ENCODE results near the gene SSR4.

Gene SSR4

DNA sequence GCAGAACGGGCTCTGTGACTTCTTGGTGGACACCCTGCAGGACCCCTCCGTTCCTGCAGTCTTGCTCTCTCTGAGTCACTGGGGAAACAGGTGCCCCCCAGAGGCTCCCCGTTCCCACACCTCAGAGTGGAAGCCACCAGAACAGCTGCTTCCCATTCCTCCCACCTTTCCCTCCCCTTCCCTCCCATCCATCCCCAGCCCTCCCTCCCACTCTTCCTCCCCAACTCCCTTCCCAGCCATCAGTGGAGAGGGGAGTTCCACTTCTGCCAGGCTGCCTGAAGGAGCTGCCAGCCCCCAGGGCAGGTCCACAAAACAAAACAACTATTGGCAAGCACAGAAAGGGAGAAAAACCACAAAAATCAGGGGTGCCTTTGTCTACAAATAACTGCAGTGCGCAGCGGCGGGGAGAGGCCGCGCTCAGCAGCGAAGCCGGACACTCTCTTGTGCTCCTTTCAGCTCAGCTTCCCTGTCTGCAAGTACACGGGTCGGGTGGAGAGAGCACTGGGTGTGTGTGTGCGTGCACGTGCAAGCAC lies 8.1 kb downstream of the SSR4 start:
- FAIRE-seq (no peak), DNase-seq (ENCODE audit: insufficient read length, low spot score) (no peak)
- TF ChIP-seq POU2F2 (IDR thresholded peaks at IDR 0.05; ENCODE audit: low read depth, low read length): no peak
- no peak for TF ChIP-seq PAX5 (IDR thresholded peaks at IDR 0.05; ENCODE audit: insufficient read depth, low read length, severe bottlenecking)
- TF ChIP-seq POLR2A (IDR thresholded peaks at IDR 0.05; ENCODE audit: low read depth, low read length): no peak
- TF ChIP-seq SPI1 (IDR thresholded peaks at IDR 0.05; ENCODE audit: low read depth, low read length): no peak
- no peak for TF ChIP-seq TAF1 (IDR thresholded peaks at IDR 0.05; ENCODE audit: low read depth, low read length)
- TF ChIP-seq POLR2AphosphoS5 (IDR thresholded peaks at IDR 0.05; ENCODE audit: low read depth, low read length): no peak

DNA sequence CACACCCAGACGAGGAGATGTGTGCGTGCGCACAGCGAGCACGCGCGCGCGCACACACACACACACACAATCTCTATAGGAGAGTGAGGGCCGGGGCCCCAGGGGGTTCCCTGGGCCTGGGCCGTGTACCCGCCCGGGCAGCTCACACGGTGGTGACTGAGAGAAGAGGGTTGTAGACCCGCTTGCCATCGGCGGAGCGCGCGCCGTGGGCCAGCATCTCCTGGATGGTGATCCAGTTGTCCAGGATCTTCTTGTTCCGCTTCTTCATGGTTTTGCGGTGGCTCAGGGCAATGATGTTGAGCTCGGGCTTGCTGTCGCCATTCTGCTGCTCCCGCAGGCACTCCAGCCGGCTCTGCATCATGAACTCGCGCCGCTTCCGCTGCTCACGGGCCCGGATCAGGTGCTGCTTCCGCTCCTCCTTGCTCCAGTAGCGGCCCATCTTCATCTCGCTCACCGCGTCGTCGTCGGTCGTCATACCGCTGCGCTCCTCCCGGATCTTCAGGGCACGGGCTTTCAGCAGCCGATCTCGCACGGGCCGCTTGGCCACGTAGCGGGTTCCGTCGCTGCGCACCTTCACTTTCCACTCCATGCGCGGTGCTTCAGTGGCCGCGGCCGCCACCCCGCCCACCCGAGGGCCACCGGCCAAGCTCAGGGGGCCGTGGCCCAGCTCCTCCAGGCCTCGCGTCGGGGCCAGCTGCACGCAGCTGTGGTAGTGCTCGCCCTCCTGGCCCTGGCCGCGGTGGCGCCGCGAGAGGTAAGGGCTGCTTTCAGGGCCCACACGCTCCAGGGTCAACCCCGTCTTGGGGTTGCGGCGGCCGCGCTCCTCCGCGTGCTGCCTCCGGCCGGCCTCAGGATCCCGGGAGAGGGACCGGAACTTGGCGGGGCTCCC lies 9.0 kb downstream of the SSR4 start:
- FAIRE-seq (no peak), DNase-seq (ENCODE audit: insufficient read length, low spot score) (no peak)
- TF ChIP-seq POU2F2 (IDR thresholded peaks at IDR 0.05; ENCODE audit: low read depth, low read length) (no peak), POLR2A (IDR thresholded peaks at IDR 0.05; ENCODE audit: low read depth, low read length) (no peak), TAF1 (IDR thresholded peaks at IDR 0.05; ENCODE audit: low read depth, low read length) (no peak), PAX5 (IDR thresholded peaks at IDR 0.05; ENCODE audit: insufficient read depth, low read length, severe bottlenecking) (no peak)

DNA sequence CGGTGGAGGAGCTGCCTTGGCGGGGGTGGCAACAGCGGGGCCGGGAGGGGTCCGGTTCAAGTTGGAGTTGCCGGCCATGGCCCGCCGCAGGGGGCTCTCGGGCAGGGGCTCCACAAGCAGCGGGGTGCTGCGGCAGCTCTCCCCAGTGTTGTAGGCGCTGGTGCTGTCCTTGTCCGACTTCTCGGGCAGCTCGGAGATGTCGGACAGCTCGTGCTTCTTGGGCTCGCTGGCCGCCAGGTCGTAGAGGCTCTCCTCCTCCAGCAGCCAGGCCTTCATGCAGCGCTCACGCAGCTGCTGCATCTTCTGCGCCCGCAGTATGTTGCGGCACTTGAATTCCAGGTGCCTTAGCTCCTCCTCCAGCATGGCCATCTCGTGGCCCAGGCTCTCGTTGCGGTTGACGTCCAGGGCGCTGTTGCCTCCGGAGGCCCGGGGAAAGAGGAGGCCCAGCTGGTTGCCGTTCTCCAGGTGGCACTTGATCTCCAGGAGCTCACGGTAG lies 9.7 kb downstream of the SSR4 start:
- TF ChIP-seq SPI1 (IDR thresholded peaks at IDR 0.05; ENCODE audit: low read depth, low read length): no peak
- TF ChIP-seq POLR2A (IDR thresholded peaks at IDR 0.05; ENCODE audit: low read depth, low read length): no peak
- TF ChIP-seq POLR2AphosphoS5 (IDR thresholded peaks at IDR 0.05; ENCODE audit: low read depth, low read length): no peak
- TF ChIP-seq POU2F2 (IDR thresholded peaks at IDR 0.05; ENCODE audit: low read depth, low read length): no peak
- TF ChIP-seq PAX5 (IDR thresholded peaks at IDR 0.05; ENCODE audit: insufficient read depth, low read length, severe bottlenecking): no peak
- no peak for TF ChIP-seq TAF1 (IDR thresholded peaks at IDR 0.05; ENCODE audit: low read depth, low read length)
- DNase-seq (ENCODE audit: insufficient read length, low spot score) (no peak), FAIRE-seq (no peak)

DNA sequence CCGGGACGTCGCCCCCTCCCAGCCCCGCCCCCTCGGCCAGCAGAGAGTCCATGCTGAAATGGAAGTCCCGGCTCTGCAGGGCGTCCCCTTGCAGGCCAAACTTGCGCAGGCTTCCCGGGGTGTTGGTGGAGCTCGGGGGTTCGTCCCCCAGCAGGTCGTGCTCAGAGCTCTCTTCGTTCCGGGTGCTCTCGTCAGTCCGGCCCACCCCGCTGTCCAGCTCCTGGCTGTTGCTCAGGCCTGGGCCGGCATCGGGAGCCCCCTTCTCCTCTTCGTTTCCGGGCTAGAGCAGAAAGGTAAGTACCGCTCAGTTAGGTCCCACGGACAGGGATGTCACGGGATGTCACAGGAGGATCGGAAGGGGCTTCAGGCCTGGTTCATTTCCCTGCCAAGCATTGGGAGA lies 10.2 kb downstream of the SSR4 start:
- no peak for TF ChIP-seq TAF1 (IDR thresholded peaks at IDR 0.05; ENCODE audit: low read depth, low read length)
- no peak for TF ChIP-seq POLR2AphosphoS5 (IDR thresholded peaks at IDR 0.05; ENCODE audit: low read depth, low read length)
- TF ChIP-seq POU2F2 (IDR thresholded peaks at IDR 0.05; ENCODE audit: low read depth, low read length): no peak
- no peak for TF ChIP-seq SPI1 (IDR thresholded peaks at IDR 0.05; ENCODE audit: low read depth, low read length)
- TF ChIP-seq PAX5 (IDR thresholded peaks at IDR 0.05; ENCODE audit: insufficient read depth, low read length, severe bottlenecking): no peak
- TF ChIP-seq POLR2A (IDR thresholded peaks at IDR 0.05; ENCODE audit: low read depth, low read length): no peak
- FAIRE-seq (no peak), DNase-seq (ENCODE audit: insufficient read length, low spot score) (no peak)

DNA sequence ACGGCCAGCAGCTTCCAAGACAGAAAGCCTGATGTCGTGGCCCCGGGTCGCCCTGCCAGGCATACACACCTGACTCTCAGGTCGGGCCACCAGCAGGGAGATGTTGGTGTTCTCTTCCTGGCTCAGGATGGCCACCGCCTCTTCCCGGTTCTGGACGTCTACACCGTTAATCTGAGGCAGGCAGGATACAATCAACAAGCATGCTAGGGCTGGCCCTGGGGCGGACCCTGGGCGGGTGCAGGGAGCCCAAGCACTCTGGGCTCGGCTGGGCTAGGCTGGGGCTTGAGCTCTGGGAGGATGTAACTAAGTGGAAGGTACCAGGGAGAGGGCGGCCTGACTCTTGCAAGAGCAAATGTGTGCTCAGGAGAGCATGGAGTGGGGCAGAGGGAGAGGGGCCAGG lies 11.0 kb downstream of the SSR4 start:
- TF ChIP-seq POLR2AphosphoS5 (IDR thresholded peaks at IDR 0.05; ENCODE audit: low read depth, low read length) (no peak), PAX5 (IDR thresholded peaks at IDR 0.05; ENCODE audit: insufficient read depth, low read length, severe bottlenecking) (no peak), POLR2A (IDR thresholded peaks at IDR 0.05; ENCODE audit: low read depth, low read length) (no peak), SPI1 (IDR thresholded peaks at IDR 0.05; ENCODE audit: low read depth, low read length) (no peak), POU2F2 (IDR thresholded peaks at IDR 0.05; ENCODE audit: low read depth, low read length) (no peak), TAF1 (IDR thresholded peaks at IDR 0.05; ENCODE audit: low read depth, low read length) (no peak)
- DNase-seq (ENCODE audit: insufficient read length, low spot score) (no peak), FAIRE-seq (no peak)

DNA sequence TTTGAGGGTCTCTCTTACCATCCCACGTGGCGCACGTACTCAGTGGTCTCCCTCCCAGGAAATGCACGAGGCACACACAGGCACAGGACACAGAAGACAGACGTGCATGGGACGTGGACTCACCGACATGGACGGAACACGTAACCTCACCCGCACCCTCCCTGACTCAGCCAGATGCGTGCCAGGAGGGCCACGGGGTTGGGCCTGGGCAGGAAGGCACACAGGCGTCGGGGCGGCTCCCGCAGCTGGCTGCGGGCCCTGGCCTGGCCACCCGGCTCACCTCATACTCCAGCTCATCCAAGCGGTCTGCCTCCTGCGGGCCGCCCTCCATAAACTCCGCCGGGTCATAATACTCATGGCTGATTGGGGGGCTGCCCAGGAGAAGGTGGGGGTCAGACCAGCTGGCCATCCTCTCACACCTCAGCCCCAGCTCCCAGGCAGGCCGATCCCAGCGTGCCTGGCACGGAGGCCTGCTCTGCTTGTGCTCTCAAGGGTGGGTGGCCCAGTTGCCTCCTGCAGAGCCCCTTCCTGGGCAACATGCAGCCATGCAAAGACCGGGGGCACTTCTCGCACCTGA lies 12.6 kb downstream of the SSR4 start:
- no peak for DNase-seq (ENCODE audit: insufficient read length, low spot score)
- TF ChIP-seq POLR2A (IDR thresholded peaks at IDR 0.05; ENCODE audit: low read depth, low read length) (no peak), POLR2AphosphoS5 (IDR thresholded peaks at IDR 0.05; ENCODE audit: low read depth, low read length) (no peak), SPI1 (IDR thresholded peaks at IDR 0.05; ENCODE audit: low read depth, low read length) (no peak), TAF1 (IDR thresholded peaks at IDR 0.05; ENCODE audit: low read depth, low read length) (no peak), PAX5 (IDR thresholded peaks at IDR 0.05; ENCODE audit: insufficient read depth, low read length, severe bottlenecking) (no peak), POU2F2 (IDR thresholded peaks at IDR 0.05; ENCODE audit: low read depth, low read length) (no peak)
- no peak for FAIRE-seq

DNA sequence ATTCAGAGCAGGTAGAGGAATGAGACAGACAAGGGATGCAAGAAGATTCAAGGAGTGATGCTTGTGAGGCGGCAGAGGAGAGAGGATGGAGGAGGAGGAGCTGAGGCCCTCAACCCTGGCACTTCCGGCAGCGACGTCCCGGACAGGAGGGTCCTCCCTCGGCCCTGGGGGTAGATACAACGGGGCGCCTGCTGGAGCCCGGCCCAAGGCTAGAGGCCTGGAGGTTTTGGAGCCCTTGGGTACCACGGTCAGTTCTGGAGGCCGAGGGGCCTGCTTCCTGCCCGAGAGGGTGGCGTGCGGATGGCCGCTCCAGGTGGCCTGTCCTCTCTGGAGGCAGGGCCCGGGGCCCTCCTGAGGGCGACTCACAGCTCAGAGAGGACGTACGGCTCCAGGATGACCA lies 13.5 kb downstream of the SSR4 start:
- FAIRE-seq (no peak), DNase-seq (ENCODE audit: insufficient read length, low spot score) (no peak)
- no peak for TF ChIP-seq TAF1 (IDR thresholded peaks at IDR 0.05; ENCODE audit: low read depth, low read length)
- TF ChIP-seq PAX5 (IDR thresholded peaks at IDR 0.05; ENCODE audit: insufficient read depth, low read length, severe bottlenecking): no peak
- no peak for TF ChIP-seq SPI1 (IDR thresholded peaks at IDR 0.05; ENCODE audit: low read depth, low read length)
- TF ChIP-seq POLR2A (IDR thresholded peaks at IDR 0.05; ENCODE audit: low read depth, low read length): no peak
- no peak for TF ChIP-seq POU2F2 (IDR thresholded peaks at IDR 0.05; ENCODE audit: low read depth, low read length)
- TF ChIP-seq POLR2AphosphoS5 (IDR thresholded peaks at IDR 0.05; ENCODE audit: low read depth, low read length): no peak

DNA sequence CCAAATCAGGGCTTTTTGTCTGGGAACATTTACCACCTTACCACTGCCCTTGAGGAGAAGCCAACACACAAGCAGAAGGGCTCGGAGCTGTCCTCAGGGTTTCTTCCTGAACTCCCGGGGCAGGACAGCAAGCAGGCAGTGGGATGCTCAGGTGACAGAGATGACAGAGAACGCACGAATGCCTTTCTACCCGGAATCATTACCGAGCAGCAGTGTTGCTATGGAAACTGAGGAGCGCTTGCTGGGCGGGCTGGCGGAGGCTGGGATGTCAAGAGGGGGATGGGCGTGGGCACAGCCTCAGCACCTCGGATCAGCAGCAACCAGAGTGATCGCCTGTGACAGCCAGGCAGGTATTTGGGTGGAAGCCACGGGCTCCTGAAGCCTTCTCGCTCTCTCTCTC lies 17.8 kb downstream of the SSR4 start:
- DNase-seq (ENCODE audit: insufficient read length, low spot score) (no peak), FAIRE-seq (no peak)
- TF ChIP-seq POLR2A (IDR thresholded peaks at IDR 0.05; ENCODE audit: low read depth, low read length): no peak
- no peak for TF ChIP-seq PAX5 (IDR thresholded peaks at IDR 0.05; ENCODE audit: insufficient read depth, low read length, severe bottlenecking)
- no peak for TF ChIP-seq POLR2AphosphoS5 (IDR thresholded peaks at IDR 0.05; ENCODE audit: low read depth, low read length)

DNA sequence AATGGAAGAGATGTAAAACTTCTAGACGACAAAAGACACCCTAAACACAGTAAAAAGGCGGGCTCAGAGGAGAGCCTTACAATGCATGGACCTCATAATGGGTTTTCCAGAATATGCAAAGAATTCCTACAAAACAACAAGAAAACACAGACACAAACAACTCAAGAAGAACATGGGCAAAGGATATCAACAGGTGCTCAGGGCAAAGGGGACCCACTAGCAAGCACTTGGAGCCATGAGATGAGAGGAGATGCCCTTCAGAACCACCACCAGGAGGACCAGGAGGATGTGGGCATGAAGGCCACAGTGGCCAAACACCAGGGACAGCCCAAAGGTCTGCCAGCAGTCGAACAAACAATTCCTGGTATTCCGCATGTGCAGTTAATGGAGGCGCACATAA lies 18.7 kb downstream of the SSR4 start:
- FAIRE-seq (no peak), DNase-seq (ENCODE audit: insufficient read length, low spot score) (no peak)
- TF ChIP-seq TAF1 (IDR thresholded peaks at IDR 0.05; ENCODE audit: low read depth, low read length): no peak
- TF ChIP-seq POLR2A (IDR thresholded peaks at IDR 0.05; ENCODE audit: low read depth, low read length): no peak
- TF ChIP-seq POU2F2 (IDR thresholded peaks at IDR 0.05; ENCODE audit: low read depth, low read length): no peak
- TF ChIP-seq PAX5 (IDR thresholded peaks at IDR 0.05; ENCODE audit: insufficient read depth, low read length, severe bottlenecking): no peak
- TF ChIP-seq SPI1 (IDR thresholded peaks at IDR 0.05; ENCODE audit: low read depth, low read length): no peak
- no peak for TF ChIP-seq POLR2AphosphoS5 (IDR thresholded peaks at IDR 0.05; ENCODE audit: low read depth, low read length)

Measured in GM12891 (cell line).